HEK293T (cell line): ENCODE measurements around the gene NT5M.
A peak's percentile ranks its signal among the peaks of the same experiment; 100 is the strongest.

Experiments used
- CTCF ChIA-PET: fragments of 350-600 bp; formaldehyde crosslinking; extraction: SDS; loops from one replicate; lab custom pipeline; 2021; ENCODE audit warnings: antibody characterized with exemption, inconsistent platforms; lab: Yijun Ruan, JAX
- POLR2A ChIA-PET: fragments of 350-600 bp; formaldehyde crosslinking; extraction: SDS; loops from one replicate; lab custom pipeline; 2020; ENCODE audit warnings: antibody characterized with exemption, inconsistent platforms; lab: Yijun Ruan, JAX
- DNase-seq: peaks from one replicate; pipeline ENCODE4 v3.0.0; 2012; ENCODE audit warnings: mixed read lengths; ENCODE audit errors: extremely low spot score
- ARNT ChIP-seq: fragments of 450-650 bp; IDR thresholded peaks from 2 replicates; pipeline ENCODE4 v1.6.1; 2017; ENCODE audit warnings: mild to moderate bottlenecking
- BHLHE40 ChIP-seq: fragments of 450-650 bp; IDR thresholded peaks from 2 replicates; pipeline ENCODE4 v1.6.1; 2016; ENCODE audit warnings: mild to moderate bottlenecking, moderate library complexity, borderline replicate concordance
- CTBP1 ChIP-seq: fragments of 450-650 bp; IDR thresholded peaks from 2 replicates; pipeline ENCODE4 v1.6.1; 2016; ENCODE audit warnings: borderline replicate concordance
- ELF4 ChIP-seq: fragments of 450-650 bp; IDR thresholded peaks from 2 replicates; pipeline ENCODE4 v1.6.1; 2017; ENCODE audit warnings: antibody characterized with exemption
- FOXA1 ChIP-seq: fragments of 450-650 bp; IDR thresholded peaks from 2 replicates; pipeline ENCODE4 v1.6.1; 2016; ENCODE audit warnings: mild to moderate bottlenecking
- FOXK2 ChIP-seq: fragments of 450-650 bp; IDR thresholded peaks from 2 replicates; pipeline ENCODE4 v1.6.1; 2016; ENCODE audit warnings: mild to moderate bottlenecking
- FOXM1 ChIP-seq: fragments of 450-650 bp; IDR thresholded peaks from 2 replicates; pipeline ENCODE4 v1.6.1; 2017; ENCODE audit warnings: mild to moderate bottlenecking, borderline replicate concordance
- HDGF ChIP-seq: fragments of 450-650 bp; IDR thresholded peaks from 2 replicates; pipeline ENCODE4 v1.6.1; 2017; ENCODE audit warnings: antibody characterized with exemption, borderline replicate concordance
- L3MBTL2 ChIP-seq: fragments of 450-650 bp; conservative IDR thresholded peaks from 2 replicates; pipeline ENCODE4 v1.6.1; 2016; ENCODE audit warnings: mild to moderate bottlenecking
- LEF1 ChIP-seq: fragments of 450-650 bp; IDR thresholded peaks from 2 replicates; pipeline ENCODE4 v1.6.1; 2017; ENCODE audit warnings: mild to moderate bottlenecking, borderline replicate concordance
- NFRKB ChIP-seq: fragments of 450-650 bp; IDR thresholded peaks from 2 replicates; pipeline ENCODE4 v1.6.1; 2016; ENCODE audit warnings: mild to moderate bottlenecking, moderate library complexity
- SP1 ChIP-seq: fragments of 450-650 bp; IDR thresholded peaks from 2 replicates; pipeline ENCODE4 v1.6.1; 2017
- SUZ12 ChIP-seq: fragments of 450-650 bp; IDR thresholded peaks from 2 replicates; pipeline ENCODE4 v1.6.1; 2016; ENCODE audit warnings: mild to moderate bottlenecking
- TARDBP ChIP-seq: fragments of 450-650 bp; IDR thresholded peaks from 2 replicates; pipeline ENCODE4 v1.6.1; 2016
- ZNF384 ChIP-seq: fragments of 450-650 bp; IDR thresholded peaks from 2 replicates; pipeline ENCODE4 v1.6.1; 2016
- TF ChIP-seq, protein P1 (sequence below): fragments of 450-650 bp; IDR thresholded peaks from 2 replicates; pipeline ENCODE4 v1.6.1; 2016

NT5M gene

DNA sequence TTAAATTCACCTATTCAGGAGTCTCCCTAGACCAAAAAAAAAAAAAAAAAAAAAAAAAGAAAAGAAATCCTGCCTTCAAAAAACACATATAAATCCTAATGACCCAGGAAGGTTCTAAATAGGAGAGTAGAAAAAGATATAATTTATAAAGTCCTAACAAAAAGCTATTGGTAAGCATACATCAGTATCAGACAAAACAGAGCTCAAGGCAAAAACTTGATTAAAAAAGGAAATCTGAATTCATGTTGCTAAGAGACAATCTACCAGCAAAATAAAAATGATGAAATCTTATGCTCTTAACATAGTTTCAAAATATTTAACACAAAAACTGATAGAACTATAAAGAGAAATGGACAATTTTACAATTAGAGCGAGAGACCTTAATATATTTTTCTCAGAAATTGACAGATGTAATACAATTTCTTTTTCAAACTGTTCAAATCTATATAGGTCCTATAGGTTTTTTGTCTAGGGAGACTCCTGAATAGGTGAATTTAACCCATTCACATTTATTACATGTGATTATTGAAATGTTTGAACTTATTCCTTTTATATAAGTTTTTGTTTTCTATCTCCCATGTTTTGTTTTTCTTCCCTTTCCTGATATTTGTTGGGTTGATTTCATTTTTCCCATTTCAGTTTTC lies 57.0 kb downstream of the NT5M start:
- POLR2A ChIA-PET: no interaction called here
- CTCF ChIA-PET: no interaction called here
- no peak for DNase-seq
- TF ChIP-seq ELF4 (no peak), LEF1 (no peak), TARDBP (no peak), NFRKB (no peak), L3MBTL2 (no peak), ZNF384 (peak; percentile 78), HDGF (no peak)
- TF ChIP-seq, protein P1, sequence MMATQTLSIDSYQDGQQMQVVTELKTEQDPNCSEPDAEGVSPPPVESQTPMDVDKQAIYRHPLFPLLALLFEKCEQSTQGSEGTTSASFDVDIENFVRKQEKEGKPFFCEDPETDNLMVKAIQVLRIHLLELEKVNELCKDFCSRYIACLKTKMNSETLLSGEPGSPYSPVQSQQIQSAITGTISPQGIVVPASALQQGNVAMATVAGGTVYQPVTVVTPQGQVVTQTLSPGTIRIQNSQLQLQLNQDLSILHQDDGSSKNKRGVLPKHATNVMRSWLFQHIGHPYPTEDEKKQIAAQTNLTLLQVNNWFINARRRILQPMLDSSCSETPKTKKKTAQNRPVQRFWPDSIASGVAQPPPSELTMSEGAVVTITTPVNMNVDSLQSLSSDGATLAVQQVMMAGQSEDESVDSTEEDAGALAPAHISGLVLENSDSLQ: no peak

DNA sequence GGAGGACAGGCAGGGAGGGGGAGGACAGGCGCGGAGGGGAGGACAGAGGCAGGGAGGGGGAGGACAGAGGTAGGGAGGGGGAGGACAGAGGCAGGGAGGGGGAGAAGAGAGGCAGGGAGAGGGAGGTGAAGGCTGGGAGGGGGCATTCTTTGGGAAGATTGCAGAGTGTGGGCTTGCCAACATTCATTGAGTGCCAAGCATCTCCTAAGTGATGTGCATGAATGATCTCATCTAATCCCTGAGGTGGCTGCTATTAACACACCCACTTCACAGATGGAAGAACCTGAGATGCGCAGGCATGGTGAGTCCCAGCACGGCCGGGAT lies 58.3 kb downstream of the NT5M start:
- POLR2A ChIA-PET: no interaction called here
- DNase-seq: no peak
- no peak for TF ChIP-seq SUZ12
- no peak for TF ChIP-seq HDGF
- TF ChIP-seq TARDBP: no peak
- no peak for TF ChIP-seq FOXM1
- no peak for TF ChIP-seq CTBP1
- no peak for TF ChIP-seq ELF4
- TF ChIP-seq FOXA1: no peak
- no peak for TF ChIP-seq L3MBTL2
- TF ChIP-seq, protein P1: no peak
- no peak for TF ChIP-seq ZNF384
- no peak for TF ChIP-seq FOXK2
- TF ChIP-seq ARNT: no peak
- no peak for TF ChIP-seq LEF1
- no peak for TF ChIP-seq NFRKB
- CTCF ChIA-PET: no interaction called here

DNA sequence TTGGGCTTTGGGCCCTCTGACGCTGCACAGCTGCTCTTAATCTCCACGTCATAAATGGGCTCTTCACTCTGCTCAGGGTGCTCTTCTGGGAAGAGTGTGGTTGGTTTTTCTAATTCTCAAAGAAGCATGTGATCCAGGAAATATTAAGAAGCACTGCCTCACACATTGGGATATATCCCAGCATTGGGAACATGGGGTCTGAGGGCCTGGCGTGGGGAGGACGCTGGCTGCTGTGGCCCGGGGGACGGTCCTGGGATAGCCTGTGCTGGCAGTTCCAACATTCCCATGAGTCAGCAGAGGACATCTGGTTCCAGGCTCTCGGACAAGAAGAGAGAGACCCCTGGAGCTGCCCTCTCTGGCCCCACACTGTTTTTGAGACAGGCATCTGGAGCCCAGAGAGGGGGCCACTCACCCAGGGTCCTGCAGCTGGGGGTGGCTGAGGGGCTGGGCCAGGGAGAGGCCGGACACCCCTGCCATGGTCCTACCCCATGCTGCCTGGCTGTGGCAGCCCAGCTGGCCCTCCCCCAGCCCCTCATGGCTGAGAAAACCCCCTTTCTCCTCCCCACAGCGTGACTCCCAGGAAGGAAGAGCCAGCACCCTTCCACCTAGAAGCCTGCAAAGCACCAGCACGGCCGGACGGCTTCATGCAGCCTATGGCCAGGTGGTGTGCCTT lies 58.8 kb downstream of the NT5M start:
- no peak for TF ChIP-seq ZNF384
- TF ChIP-seq LEF1: no peak
- DNase-seq: no peak
- CTCF ChIA-PET: no interaction called here
- POLR2A ChIA-PET: no interaction called here

DNA sequence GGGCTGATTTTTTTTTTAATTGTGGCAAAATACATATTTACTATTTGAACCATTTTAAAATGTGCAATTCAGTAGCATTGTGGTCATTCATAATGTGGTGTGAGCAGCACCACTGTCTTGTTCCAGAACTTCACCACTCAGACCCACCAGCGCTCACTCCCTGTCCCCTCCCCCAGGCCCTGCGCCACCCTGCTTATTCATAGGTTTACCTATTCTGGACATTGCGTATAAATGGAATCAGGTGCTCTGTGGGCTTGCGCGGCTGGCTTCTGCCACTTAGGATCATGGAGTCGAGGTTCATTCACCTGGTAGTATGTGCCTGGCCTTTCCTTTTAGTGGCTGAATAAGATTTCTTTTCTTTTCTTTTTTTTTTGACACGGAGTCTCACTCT lies 59.4 kb downstream of the NT5M start:
- no peak for TF ChIP-seq ARNT
- TF ChIP-seq FOXM1: no peak
- TF ChIP-seq SUZ12: no peak
- no peak for TF ChIP-seq LEF1
- TF ChIP-seq FOXA1: no peak
- TF ChIP-seq ELF4: no peak
- TF ChIP-seq L3MBTL2: no peak
- TF ChIP-seq BHLHE40: no peak
- TF ChIP-seq ZNF384: no peak
- no peak for TF ChIP-seq NFRKB
- no peak for TF ChIP-seq FOXK2
- no peak for TF ChIP-seq SP1
- TF ChIP-seq, protein P1: no peak
- TF ChIP-seq HDGF: no peak
- TF ChIP-seq TARDBP: no peak
- TF ChIP-seq CTBP1: no peak
- CTCF ChIA-PET: no interaction called here
- POLR2A ChIA-PET: no interaction called here

DNA sequence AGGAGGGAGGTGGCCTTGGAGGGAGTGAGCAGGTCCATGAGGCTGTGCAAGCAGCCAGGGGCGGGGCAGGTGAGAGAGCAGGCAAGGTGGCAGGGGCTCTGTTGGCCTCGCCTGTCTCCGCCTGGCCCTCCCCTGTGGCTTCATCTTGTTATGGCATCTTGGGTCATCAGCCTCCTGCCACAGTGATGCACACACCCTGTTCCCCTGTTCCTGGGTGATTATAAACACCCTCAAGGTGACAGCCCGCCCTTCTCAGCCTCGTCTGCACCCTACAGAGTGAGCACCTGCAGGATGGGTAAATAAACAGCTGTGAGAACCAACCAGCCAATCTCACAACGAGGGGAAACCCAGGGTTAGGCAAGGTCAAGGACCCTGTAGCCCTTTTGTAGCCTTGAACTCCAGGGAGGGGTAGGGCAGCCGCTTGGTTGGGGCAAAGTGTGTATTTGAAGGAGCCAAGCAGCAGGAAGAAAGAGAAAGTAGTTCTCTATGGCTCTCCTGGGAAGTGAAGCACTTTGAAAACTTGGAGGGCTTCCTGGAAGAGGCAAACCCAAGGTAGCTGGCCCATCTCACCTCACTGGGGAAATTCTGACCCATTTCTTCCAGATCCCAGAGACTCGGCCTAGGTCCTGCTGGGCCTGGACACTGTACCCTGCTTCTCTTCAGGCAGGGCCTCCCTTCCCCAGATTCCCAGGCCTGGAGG lies 60.6 kb downstream of the NT5M start:
- ChIA-PET CTCF (interaction anchor here (1.0 to 1.4 kb wide), 2 partner anchors 14 to 205 kb away, joined by 4 to 7 read pairs; no protein-coding TSS in a partner anchor), POLR2A (interaction anchor here (1.2 kb wide), 1 partner anchor 198 kb away, joined by 3 read pairs; no protein-coding TSS in a partner anchor)
- no peak for DNase-seq

More for the DNA sequence above, 59.4 kb downstream of the NT5M start:
- DNase-seq: no peak

More for the DNA sequence above, 60.6 kb downstream of the NT5M start:
- no peak for TF ChIP-seq NFRKB
- TF ChIP-seq FOXM1: no peak
- no peak for TF ChIP-seq L3MBTL2
- no peak for TF ChIP-seq LEF1
- TF ChIP-seq SUZ12: no peak
- TF ChIP-seq SP1: no peak
- no peak for TF ChIP-seq ELF4
- TF ChIP-seq HDGF: no peak
- TF ChIP-seq, protein P1: no peak
- no peak for TF ChIP-seq ZNF384
- TF ChIP-seq ARNT: no peak
